NCI-H510A (cell line): ENCODE measurements around the gene CLASP1.
"Not testable (repeated sequence)": the region's sequence is repeated elsewhere in the genome, so short reads cannot be mapped to it uniquely, and the experiment has no call there.

Source experiments
- DNase-seq: peaks from one replicate; lab custom pipeline; 2025; lab: John Stamatoyannopoulos, UW

CLASP1 gene

GRCh38 chr2:121617042-121617599 is 32.1 kb downstream of the CLASP1 start:
- no peak for DNase-seq

- DNase-seq = no peak
Measured at GRCh38 chr2:121613774-121614173, 35.5 kb downstream of the CLASP1 start.

GRCh38 chr2:121613152-121613551 is 36.1 kb downstream of the CLASP1 start:
- no peak for DNase-seq

GRCh38 chr2:121611730-121612705 is 37.2 kb downstream of the CLASP1 start:
- no peak for DNase-seq

- DNase-seq = not testable (repeated sequence)
Measured at GRCh38 chr2:121611048-121611649, 38.1 kb downstream of the CLASP1 start.

GRCh38 chr2:121610487-121610874 is 38.8 kb downstream of the CLASP1 start:
- DNase-seq = not testable (repeated sequence)

- DNase-seq = no peak
Measured at GRCh38 chr2:121608967-121609366, 40.3 kb downstream of the CLASP1 start.

- DNase-seq = no peak
Measured at GRCh38 chr2:121608367-121608766, 40.9 kb downstream of the CLASP1 start.

GRCh38 chr2:121605820-121606733 is 43.2 kb downstream of the CLASP1 start:
- DNase-seq = no peak

GRCh38 chr2:121603185-121603584 is 46.1 kb downstream of the CLASP1 start:
- DNase-seq = no peak

- DNase-seq = no peak
Measured at GRCh38 chr2:121599963-121600651, 49.2 kb downstream of the CLASP1 start.

GRCh38 chr2:121598087-121598486 is 51.2 kb downstream of the CLASP1 start:
- no peak for DNase-seq

- DNase-seq = no peak
Measured at GRCh38 chr2:121596221-121597080, 52.8 kb downstream of the CLASP1 start.

- no peak for DNase-seq
Measured at GRCh38 chr2:121595012-121595891, 54.0 kb downstream of the CLASP1 start.

GRCh38 chr2:121591199-121591598 is 58.1 kb downstream of the CLASP1 start:
- DNase-seq = no peak

- no peak for DNase-seq
Measured at GRCh38 chr2:121588357-121588756, 60.9 kb downstream of the CLASP1 start.

- no peak for DNase-seq
Measured at GRCh38 chr2:121587131-121587530, 62.1 kb downstream of the CLASP1 start.

- no peak for DNase-seq
Measured at GRCh38 chr2:121584741-121585140, 64.5 kb downstream of the CLASP1 start.

- no peak for DNase-seq
Measured at GRCh38 chr2:121583555-121583954, 65.7 kb downstream of the CLASP1 start.
